K562 (cell line): ENCODE data around the gene SHISA5. TPM values are rescaled to one million over a fixed set of nuclear protein-coding genes. Genes with fewer than 3 reads are reported as not detected.

ENCODE experiments used
- BRF1 ChIP-seq: IDR thresholded peaks from 3 replicates; pipeline ENCODE4 v1.6.1; 2011; ENCODE audit warnings: borderline replicate concordance, mild to moderate bottlenecking; ENCODE audit not compliant: insufficient read length; ENCODE audit errors: extremely low read depth
- HMG20A ChIP-seq: fragments of 450-650 bp; formaldehyde crosslinking; conservative IDR thresholded peaks from 2 replicates; pipeline ENCODE4 v1.4.0; 2020; ENCODE audit warnings: mild to moderate bottlenecking, mixed read lengths
- KHSRP ChIP-seq: fragments of 450-650 bp; IDR thresholded peaks from 2 replicates; pipeline ENCODE4 v1.6.1; 2017
- POLR2A ChIP-seq: fragments of 450-650 bp; conservative IDR thresholded peaks from 2 replicates; pipeline ENCODE4 v1.6.1; 2016
- PYGO2 ChIP-seq: fragments of 450-650 bp; IDR thresholded peaks from 2 replicates; pipeline ENCODE4 v1.6.1; 2016; ENCODE audit warnings: mild to moderate bottlenecking, missing genetic modification characterization, moderate library complexity, missing compliant biosample characterization
- TAF15 ChIP-seq: fragments of 200-400 bp; formaldehyde crosslinking; IDR thresholded peaks from 2 replicates; pipeline ENCODE4 v1.6.1; 2017; ENCODE audit warnings: mild to moderate bottlenecking, low read depth, low read length, moderate library complexity
- TFE3 ChIP-seq: fragments of 450-650 bp; formaldehyde crosslinking; IDR thresholded peaks from 2 replicates; pipeline ENCODE4 v1.4.0; 2020; ENCODE audit warnings: mild to moderate bottlenecking, mixed read lengths
- ZBTB8A ChIP-seq: fragments of 450-650 bp; IDR thresholded peaks from 2 replicates; pipeline ENCODE4 v1.6.1; 2018; ENCODE audit warnings: mild to moderate bottlenecking, moderate library complexity; ENCODE audit not compliant: partially characterized antibody
- ZNF121 ChIP-seq: sonication (generic); formaldehyde crosslinking; conservative IDR thresholded peaks from 2 replicates; pipeline ENCODE4 v1.8.0; 2022; ENCODE audit warnings: missing genetic modification reagents
- ZNF282 ChIP-seq: sonication (generic); formaldehyde crosslinking; IDR thresholded peaks from 2 replicates; pipeline ENCODE4 v1.8.1; 2023; ENCODE audit warnings: missing genetic modification reagents
- ZNF316 ChIP-seq: fragments of 450-650 bp; IDR thresholded peaks from 2 replicates; pipeline ENCODE4 v1.6.1; 2016
- ZNF707 ChIP-seq: fragments of 250-450 bp; sonication (Bioruptor Pico); conservative IDR thresholded peaks from 2 replicates; pipeline ENCODE4 v1.8.0; 2022; ENCODE audit warnings: inconsistent platforms, mild to moderate bottlenecking, moderate library complexity
- ZNF740 ChIP-seq, 3 experiments: fragments of 200-800 bp in 1 of 3; sonication (Bioruptor generic) in 1 of 3; sonication (generic) in 1 of 3; formaldehyde crosslinking in 1 of 3; IDR thresholded peaks; 2 replicates each; pipeline versions ENCODE4 v1.6.1 to v1.8.0; 2016 to 2022; ENCODE audit warnings: mild to moderate bottlenecking in 2 of 3, missing compliant biosample characterization in 2 of 3, missing genetic modification characterization in 2 of 3, missing genetic modification reagents in 1 of 3
- polyA plus RNA-seq, 8 experiments: library from polyadenylated mRNA; depleted of rRNA in 4 of 8; stranded (reverse) in 5 of 8; unstranded in 3 of 8; fragments of >200 nt; fragmentation: Nextera tagmentation in 2 of 8; fragmentation: Illumina TruSeq in 1 of 8; extraction: Ambion mirVana in 2 of 8; extraction: Trizol in 1 of 8; gene quantifications; 2 replicates each; pipeline versions ENCODE4 v1.2.1 to v1.2.3, GENCODE V29; 2011 to 2014; ENCODE audit warnings: inconsistent platforms in 1 of 8, missing spikeins in 1 of 8
- total RNA-seq, 7 experiments: library from RNA; depleted of rRNA in 6 of 7; stranded (reverse); fragments of >200 nt in 6 of 7; fragmentation: Illumina TruSeq in 2 of 7; extraction: Trizol in 2 of 7; gene quantifications; 2 replicates each; pipeline versions ENCODE4 v1.2.1 to v1.2.3, GENCODE V29; 2011 to 2021; ENCODE audit warnings: low replicate concordance in 1 of 7
- TF ChIP-seq, protein P1 (sequence below): fragments of 250-450 bp; sonication (Bioruptor Pico); IDR thresholded peaks from 2 replicates; pipeline ENCODE4 v1.4.0; 2020; ENCODE audit warnings: mild to moderate bottlenecking, moderate library complexity
- TF ChIP-seq, protein P2 (sequence below): fragments of 450-650 bp; IDR thresholded peaks from 2 replicates; pipeline ENCODE4 v1.6.1; 2018; ENCODE audit not compliant: partially characterized antibody
- TF ChIP-seq, protein P3 (sequence below): fragments of 450-650 bp; IDR thresholded peaks from 2 replicates; pipeline ENCODE4 v1.6.1; 2016; ENCODE audit warnings: antibody characterized with exemption

SHISA5 gene
- total and polyA plus RNA-seq, 9 of the 15 experiments (the other 6 are each of a cell fraction or from before 2014, with no cell fraction given): 8.4 to 85.8 (median 56.1) TPM

GRCh38 chr3:48465531-48466378 lies 38.2 kb downstream of the SHISA5 start (continued):
- TF ChIP-seq PYGO2 (tag) (no peak), ZNF707 (CRISPR knock-in tag) (no peak), ZBTB8A (no peak), POLR2A (0 out of 2 replicates have a peak, but pooled peaks have one; percentile 27), ZNF121 (CRISPR knock-in tag) (no peak), BRF1 (no peak), TAF15 (no peak), TFE3 (CRISPR knock-in tag) (no peak), ZNF316 (peak; percentile 90), KHSRP (no peak), ZNF740 (CRISPR knock-in tag; IDR thresholded peaks at IDR 0.05) (peak; percentile 37; the same call in 1 of the 2 replicates), ZNF740 (tag; IDR thresholded peaks at IDR 0.05) (no peak), HMG20A (no peak), ZNF282 (CRISPR knock-in tag) (no peak)
- TF ChIP-seq, protein P1, sequence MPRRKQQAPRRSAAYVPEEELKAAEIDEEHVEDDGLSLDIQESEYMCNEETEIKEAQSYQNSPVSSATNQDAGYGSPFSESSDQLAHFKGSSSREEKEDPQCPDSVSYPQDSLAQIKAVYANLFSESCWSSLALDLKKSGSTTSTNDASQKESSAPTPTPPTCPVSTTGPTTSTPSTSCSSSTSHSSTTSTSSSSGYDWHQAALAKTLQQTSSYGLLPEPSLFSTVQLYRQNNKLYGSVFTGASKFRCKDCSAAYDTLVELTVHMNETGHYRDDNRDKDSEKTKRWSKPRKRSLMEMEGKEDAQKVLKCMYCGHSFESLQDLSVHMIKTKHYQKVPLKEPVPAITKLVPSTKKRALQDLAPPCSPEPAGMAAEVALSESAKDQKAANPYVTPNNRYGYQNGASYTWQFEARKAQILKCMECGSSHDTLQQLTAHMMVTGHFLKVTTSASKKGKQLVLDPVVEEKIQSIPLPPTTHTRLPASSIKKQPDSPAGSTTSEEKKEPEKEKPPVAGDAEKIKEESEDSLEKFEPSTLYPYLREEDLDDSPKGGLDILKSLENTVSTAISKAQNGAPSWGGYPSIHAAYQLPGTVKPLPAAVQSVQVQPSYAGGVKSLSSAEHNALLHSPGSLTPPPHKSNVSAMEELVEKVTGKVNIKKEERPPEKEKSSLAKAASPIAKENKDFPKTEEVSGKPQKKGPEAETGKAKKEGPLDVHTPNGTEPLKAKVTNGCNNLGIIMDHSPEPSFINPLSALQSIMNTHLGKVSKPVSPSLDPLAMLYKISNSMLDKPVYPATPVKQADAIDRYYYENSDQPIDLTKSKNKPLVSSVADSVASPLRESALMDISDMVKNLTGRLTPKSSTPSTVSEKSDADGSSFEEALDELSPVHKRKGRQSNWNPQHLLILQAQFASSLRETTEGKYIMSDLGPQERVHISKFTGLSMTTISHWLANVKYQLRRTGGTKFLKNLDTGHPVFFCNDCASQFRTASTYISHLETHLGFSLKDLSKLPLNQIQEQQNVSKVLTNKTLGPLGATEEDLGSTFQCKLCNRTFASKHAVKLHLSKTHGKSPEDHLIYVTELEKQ (CRISPR knock-in tag): no peak
- TF ChIP-seq, protein P2, sequence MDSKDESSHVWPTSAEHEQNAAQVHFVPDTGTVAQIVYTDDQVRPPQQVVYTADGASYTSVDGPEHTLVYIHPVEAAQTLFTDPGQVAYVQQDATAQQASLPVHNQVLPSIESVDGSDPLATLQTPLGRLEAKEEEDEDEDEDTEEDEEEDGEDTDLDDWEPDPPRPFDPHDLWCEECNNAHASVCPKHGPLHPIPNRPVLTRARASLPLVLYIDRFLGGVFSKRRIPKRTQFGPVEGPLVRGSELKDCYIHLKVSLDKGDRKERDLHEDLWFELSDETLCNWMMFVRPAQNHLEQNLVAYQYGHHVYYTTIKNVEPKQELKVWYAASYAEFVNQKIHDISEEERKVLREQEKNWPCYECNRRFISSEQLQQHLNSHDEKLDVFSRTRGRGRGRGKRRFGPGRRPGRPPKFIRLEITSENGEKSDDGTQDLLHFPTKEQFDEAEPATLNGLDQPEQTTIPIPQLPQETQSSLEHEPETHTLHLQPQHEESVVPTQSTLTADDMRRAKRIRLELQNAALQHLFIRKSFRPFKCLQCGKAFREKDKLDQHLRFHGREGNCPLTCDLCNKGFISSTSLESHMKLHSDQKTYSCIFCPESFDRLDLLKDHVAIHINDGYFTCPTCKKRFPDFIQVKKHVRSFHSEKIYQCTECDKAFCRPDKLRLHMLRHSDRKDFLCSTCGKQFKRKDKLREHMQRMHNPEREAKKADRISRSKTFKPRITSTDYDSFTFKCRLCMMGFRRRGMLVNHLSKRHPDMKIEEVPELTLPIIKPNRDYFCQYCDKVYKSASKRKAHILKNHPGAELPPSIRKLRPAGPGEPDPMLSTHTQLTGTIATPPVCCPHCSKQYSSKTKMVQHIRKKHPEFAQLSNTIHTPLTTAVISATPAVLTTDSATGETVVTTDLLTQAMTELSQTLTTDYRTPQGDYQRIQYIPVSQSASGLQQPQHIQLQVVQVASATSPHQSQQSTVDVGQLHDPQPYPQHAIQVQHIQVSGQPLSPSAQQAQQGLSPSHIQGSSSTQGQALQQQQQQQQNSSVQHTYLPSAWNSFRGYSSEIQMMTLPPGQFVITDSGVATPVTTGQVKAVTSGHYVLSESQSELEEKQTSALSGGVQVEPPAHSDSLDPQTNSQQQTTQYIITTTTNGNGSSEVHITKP: peak; percentile 98
- TF ChIP-seq, protein P3, sequence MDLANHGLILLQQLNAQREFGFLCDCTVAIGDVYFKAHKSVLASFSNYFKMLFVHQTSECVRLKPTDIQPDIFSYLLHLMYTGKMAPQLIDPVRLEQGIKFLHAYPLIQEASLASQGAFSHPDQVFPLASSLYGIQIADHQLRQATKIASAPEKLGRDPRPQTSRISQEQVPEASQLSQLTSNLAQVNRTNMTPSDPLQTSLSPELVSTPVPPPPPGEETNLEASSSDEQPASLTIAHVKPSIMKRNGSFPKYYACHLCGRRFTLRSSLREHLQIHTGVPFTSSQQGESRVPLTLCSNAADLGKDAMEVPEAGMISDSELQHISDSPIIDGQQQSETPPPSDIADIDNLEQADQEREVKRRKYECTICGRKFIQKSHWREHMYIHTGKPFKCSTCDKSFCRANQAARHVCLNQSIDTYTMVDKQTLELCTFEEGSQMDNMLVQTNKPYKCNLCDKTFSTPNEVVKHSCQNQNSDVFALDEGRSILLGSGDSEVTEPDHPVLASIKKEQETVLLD: no peak
